ENCODE results near the gene CTNNBIP1. TPM values are rescaled to one million over a fixed set of nuclear protein-coding genes. Genes with fewer than 3 reads are reported as not detected.
A peak's percentile ranks its signal among the peaks of the same experiment; 100 is the strongest.

CTNNBIP1 gene
- total RNA-seq, 1 experiment from 2014 or later = 58.9 TPM

DNA sequence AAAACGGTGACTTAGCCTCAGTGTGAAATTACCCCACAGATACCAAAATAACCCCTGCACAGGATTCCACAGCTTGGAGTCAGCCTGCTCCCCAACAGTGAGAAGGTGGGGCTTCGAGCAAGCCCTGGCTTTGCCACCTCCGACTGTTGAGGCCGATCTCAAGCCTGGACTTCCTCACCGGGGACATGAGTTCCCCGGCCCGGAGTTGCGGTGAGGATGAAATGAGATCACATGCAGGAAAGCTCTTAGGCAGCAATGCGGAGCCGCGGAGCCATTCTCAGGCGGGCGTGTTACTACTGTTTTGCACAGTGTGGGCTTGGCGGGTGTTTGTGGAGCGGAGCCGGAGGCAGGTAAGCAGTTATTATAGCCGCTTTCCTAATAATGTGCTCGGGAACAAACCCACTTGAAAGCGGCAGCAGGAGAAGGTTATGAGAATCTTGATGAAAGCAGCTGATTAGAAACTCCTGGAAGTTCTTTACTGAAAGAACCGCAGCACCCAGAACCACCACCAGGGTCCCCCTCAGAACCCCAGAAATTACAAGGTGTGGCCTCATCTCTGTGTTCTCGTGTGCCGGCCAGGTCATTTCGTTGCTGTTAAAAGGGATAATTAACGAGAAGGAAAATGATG, 82.4 kb downstream of the CTNNBIP1 start:
- H3K36me3 ChIP-seq (ENCODE audit: low read depth) = no peaks in the 10 kb centered on the region
- POLR2A ChIA-PET (ENCODE audit: unreplicated experiment) = interaction anchor here (0.6 to 0.7 kb wide), 2 partner anchors 15 to 414 kb away, joined by 9 to 13 read pairs; no protein-coding TSS in a partner anchor
- H3K4me3 ChIP-seq = no peak overlapping the region
- intact Hi-C loops (cut with micrococcal nuclease; ENCODE audit: unreplicated experiment) = loop anchor here (5.0 kb wide), 1 partner anchor 205 kb away; the partner anchor contains the start of gene UBE4B
- H3K27ac ChIP-seq = no peak overlapping the region
- peaks cover 26% of the 10 kb centered on the region for H3F3A ChIP-seq (ENCODE audit: insufficient read depth, low read depth)
- peak in 1 of 2 experiments; percentile 58 for DNase-seq
- no peaks in the 10 kb centered on the region for H3K27me3 ChIP-seq (ENCODE audit: insufficient read depth, low read depth)
- no peaks in the 10 kb centered on the region for H3K9me3 ChIP-seq (ENCODE audit: insufficient read depth, low read depth)
- CTCF ChIA-PET = interaction anchor here (0.6 to 0.7 kb wide), 2 partner anchors 37 to 419 kb away, joined by 3 to 12 read pairs; no protein-coding TSS in a partner anchor
- no peak overlapping the region for H2AFZ ChIP-seq
- TF ChIP-seq EZH2 (IDR thresholded peaks at IDR 0.05; ENCODE audit: low read depth) = no peak
- TF ChIP-seq, protein P1, sequence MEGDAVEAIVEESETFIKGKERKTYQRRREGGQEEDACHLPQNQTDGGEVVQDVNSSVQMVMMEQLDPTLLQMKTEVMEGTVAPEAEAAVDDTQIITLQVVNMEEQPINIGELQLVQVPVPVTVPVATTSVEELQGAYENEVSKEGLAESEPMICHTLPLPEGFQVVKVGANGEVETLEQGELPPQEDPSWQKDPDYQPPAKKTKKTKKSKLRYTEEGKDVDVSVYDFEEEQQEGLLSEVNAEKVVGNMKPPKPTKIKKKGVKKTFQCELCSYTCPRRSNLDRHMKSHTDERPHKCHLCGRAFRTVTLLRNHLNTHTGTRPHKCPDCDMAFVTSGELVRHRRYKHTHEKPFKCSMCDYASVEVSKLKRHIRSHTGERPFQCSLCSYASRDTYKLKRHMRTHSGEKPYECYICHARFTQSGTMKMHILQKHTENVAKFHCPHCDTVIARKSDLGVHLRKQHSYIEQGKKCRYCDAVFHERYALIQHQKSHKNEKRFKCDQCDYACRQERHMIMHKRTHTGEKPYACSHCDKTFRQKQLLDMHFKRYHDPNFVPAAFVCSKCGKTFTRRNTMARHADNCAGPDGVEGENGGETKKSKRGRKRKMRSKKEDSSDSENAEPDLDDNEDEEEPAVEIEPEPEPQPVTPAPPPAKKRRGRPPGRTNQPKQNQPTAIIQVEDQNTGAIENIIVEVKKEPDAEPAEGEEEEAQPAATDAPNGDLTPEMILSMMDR (conservative IDR thresholded peaks at IDR 0.05) = peak; percentile 45; the same call in 1 of the 2 replicates
- H3K9me2 ChIP-seq (ENCODE audit: insufficient read depth) = no peaks in the 10 kb centered on the region
- H4K20me1 ChIP-seq (ENCODE audit: insufficient read depth) = no peaks in the 10 kb centered on the region
- no peak overlapping the region for H3K4me2 ChIP-seq
- BruUV-seq (replicated peaks) = no TSS peak
- peaks cover 18% of the 10 kb centered on the region for H3K4me1 ChIP-seq (replicated peaks; ENCODE audit: insufficient read depth)
- H3K79me2 ChIP-seq (ENCODE audit: low read depth) = peaks cover 5% of the 10 kb centered on the region

DNA sequence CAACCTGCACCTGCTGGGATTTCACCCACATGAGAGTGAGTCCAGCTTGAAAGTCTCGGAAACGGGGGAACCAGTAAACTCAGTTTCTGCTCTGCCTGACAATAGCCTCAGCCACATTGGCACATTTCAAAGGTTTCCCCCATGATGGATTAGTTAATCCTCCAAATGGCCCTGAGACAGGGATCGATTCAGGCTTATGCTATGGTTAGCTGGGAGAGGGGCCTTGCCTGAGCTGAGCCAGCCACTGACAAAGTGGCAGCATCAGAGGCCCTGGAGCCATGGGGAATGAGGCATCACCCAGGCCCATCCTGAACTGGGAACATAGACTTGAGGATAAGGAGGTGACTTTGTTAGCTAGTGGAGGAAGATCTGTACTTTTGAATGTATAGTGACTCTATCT, 83.5 kb downstream of the CTNNBIP1 start:
- BruUV-seq (replicated peaks) = no TSS peak
- Histone ChIP-seq H3K4me1 (replicated peaks; ENCODE audit: insufficient read depth) (peaks cover 27% of the 10 kb centered on the region), H3K27me3 (ENCODE audit: insufficient read depth, low read depth) (no peaks in the 10 kb centered on the region), H3K4me3 (no peak overlapping the region), H3K9me3 (ENCODE audit: insufficient read depth, low read depth) (no peaks in the 10 kb centered on the region), H4K20me1 (ENCODE audit: insufficient read depth) (peaks cover 8% of the 10 kb centered on the region; the same call in 1 of the 2 replicates), H3K4me2 (peak overlapping the region; percentile 77), H3K9me2 (ENCODE audit: insufficient read depth) (no peaks in the 10 kb centered on the region), H2AFZ (no peak overlapping the region), H3F3A (ENCODE audit: insufficient read depth, low read depth) (peaks cover 26% of the 10 kb centered on the region), H3K79me2 (ENCODE audit: low read depth) (peaks cover 16% of the 10 kb centered on the region), H3K27ac (peak overlapping the region; percentile 61; the same call in 1 of the 2 replicates), H3K36me3 (ENCODE audit: low read depth) (no peaks in the 10 kb centered on the region)
- intact Hi-C loops (cut with micrococcal nuclease; ENCODE audit: unreplicated experiment) = loop anchor here (5.0 kb wide), 1 partner anchor 206 kb away; the partner anchor contains the start of gene UBE4B
- DNase-seq = no peak
- CTCF ChIA-PET = interaction anchor here (1.2 kb wide), 1 partner anchor 13 kb away, joined by 3 read pairs; no protein-coding TSS in a partner anchor
- no peak for TF ChIP-seq EZH2 (IDR thresholded peaks at IDR 0.05; ENCODE audit: low read depth)
- TF ChIP-seq, protein P1 (conservative IDR thresholded peaks at IDR 0.05) = no peak
- POLR2A ChIA-PET (ENCODE audit: unreplicated experiment) = interaction anchor here (0.6 kb wide), 1 partner anchor 9 kb away, joined by 4 read pairs; no protein-coding TSS in a partner anchor

DNA sequence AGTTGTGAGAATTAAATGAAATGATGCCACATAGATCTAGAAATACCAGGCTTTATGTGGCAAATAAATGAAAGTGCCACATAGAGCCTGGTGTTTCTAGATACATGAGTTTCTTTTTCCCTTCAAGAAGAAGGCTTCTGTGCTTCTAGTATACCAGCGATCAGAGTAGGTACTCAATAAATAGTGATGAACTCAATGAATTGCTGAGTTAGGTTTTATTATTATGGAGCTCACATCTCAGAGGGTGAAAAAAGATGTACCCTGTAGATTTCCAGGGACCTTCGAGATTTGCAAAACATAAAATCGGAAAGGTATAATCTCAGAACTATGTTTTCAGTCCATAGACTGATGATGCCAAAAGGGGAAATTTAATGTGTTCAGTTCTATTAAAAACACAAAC, 84.0 kb downstream of the CTNNBIP1 start:
- peaks cover 21% of the 10 kb centered on the region for H3K79me2 ChIP-seq (ENCODE audit: low read depth)
- peak overlapping the region; percentile 61 for H3K27ac ChIP-seq
- no peaks in the 10 kb centered on the region for H3K9me2 ChIP-seq (ENCODE audit: insufficient read depth)
- peaks cover 33% of the 10 kb centered on the region for H3K4me1 ChIP-seq (replicated peaks; ENCODE audit: insufficient read depth)
- DNase-seq = no peak
- H3K4me2 ChIP-seq = peak overlapping the region; percentile 77
- H3K27me3 ChIP-seq (ENCODE audit: insufficient read depth, low read depth) = no peaks in the 10 kb centered on the region
- peaks cover 8% of the 10 kb centered on the region for H4K20me1 ChIP-seq (ENCODE audit: insufficient read depth)
- ChIA-PET POLR2A (ENCODE audit: unreplicated experiment) (no interaction called here), CTCF (interaction anchor here (0.6 to 1.2 kb wide), 3 partner anchors 14 to 282 kb away, joined by 3 to 10 read pairs (median 9); no protein-coding TSS in a partner anchor)
- H3K36me3 ChIP-seq (ENCODE audit: low read depth) = no peaks in the 10 kb centered on the region
- H3K4me3 ChIP-seq = peak overlapping the region; percentile 25; the same call in 1 of the 2 replicates
- no peak overlapping the region for H2AFZ ChIP-seq
- H3K9me3 ChIP-seq (ENCODE audit: insufficient read depth, low read depth) = no peaks in the 10 kb centered on the region
- peaks cover 26% of the 10 kb centered on the region for H3F3A ChIP-seq (ENCODE audit: insufficient read depth, low read depth)
- TSS peak; percentile 36 for BruUV-seq (replicated peaks)
- intact Hi-C loops (cut with micrococcal nuclease; ENCODE audit: unreplicated experiment) = loop anchor here (5.0 kb wide), 1 partner anchor 206 kb away; the partner anchor contains the start of gene UBE4B
- TF ChIP-seq, protein P1 (conservative IDR thresholded peaks at IDR 0.05) = no peak
- no peak for TF ChIP-seq EZH2 (IDR thresholded peaks at IDR 0.05; ENCODE audit: low read depth)

Data from PC-9 (cell line).